ENCODE measurements around the gene PLCB3. TPM values are rescaled to one million over a fixed set of nuclear protein-coding genes. Genes with fewer than 3 reads are reported as not detected.

The PLCB3 gene
- total and polyA plus RNA-seq, 2 of the 13 experiments (the other 11 are each of a cell fraction or from before 2014, with no cell fraction given), result 7.5 to 13.8 TPM

DNA sequence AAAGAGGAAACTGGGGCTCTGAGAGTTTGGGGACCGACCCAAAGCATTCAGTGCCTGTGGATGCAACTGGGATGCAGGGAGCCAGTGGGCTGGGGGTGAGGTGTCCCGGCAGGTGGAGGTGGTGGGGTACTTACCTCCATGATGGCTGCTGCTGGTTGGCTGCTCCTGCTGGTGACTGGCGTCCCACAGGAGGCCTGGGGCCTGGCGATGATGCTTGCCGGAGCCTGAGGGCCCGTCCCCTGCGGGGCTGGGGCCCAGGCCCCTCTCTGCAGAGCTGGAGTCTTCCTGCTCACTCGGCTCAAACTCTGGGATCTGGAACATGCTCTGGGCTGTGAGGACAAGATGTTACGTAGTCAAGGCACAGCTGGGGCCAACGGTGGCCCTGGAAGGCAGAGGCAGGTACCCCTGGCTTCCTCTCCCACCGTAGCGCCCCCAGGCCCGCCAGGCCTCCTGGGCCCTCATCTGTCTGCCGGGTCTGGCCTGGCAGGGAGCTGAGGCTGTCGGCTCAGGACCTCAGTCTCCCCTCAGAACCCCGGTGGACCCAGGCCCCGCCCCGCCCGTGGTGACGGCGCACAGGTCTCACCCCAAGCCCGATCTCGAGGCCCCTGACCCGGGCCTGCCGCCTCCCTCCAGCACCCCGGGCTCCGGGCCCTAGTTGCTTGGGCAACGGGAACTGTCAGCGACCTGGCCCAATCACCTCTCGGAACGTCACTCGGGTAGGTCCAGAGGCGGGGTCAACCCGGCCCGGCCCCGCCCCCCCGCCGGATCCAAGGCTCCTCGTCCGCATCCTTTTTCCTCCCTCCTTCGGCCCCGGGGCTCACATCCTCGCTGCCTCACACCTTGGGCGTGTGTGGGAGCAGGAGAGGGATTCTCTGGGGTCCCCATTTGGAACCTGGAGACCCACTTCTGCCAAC, 33.0 kb downstream of the PLCB3 start, which contains the start of gene BAD (continued):
- TF ChIP-seq ZNF501 (CRISPR knock-in tag; IDR thresholded peaks at IDR 0.05), result peak; percentile 56; the same call in 1 of the 2 replicates
- TF ChIP-seq SNAI1 (CRISPR knock-in tag; IDR thresholded peaks at IDR 0.05; ENCODE audit: borderline replicate concordance), result no peak
- TF ChIP-seq RFX3 (CRISPR knock-in tag; IDR thresholded peaks at IDR 0.05), result peak; percentile 92
- TF ChIP-seq, protein P1, sequence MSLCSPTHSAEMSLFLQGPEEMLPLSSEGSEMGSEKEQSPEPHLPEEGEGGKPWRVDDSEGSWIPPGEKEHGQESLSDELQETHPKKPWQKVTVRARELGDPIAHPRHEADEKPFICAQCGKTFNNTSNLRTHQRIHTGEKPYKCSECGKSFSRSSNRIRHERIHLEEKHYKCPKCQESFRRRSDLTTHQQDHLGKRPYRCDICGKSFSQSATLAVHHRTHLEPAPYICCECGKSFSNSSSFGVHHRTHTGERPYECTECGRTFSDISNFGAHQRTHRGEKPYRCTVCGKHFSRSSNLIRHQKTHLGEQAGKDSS (CRISPR knock-in tag; IDR thresholded peaks at IDR 0.05; ENCODE audit: borderline replicate concordance, low read depth), result 0 out of 2 replicates have a peak, but pooled peaks have one; percentile 48
- TF ChIP-seq SATB2 (CRISPR knock-in tag; IDR thresholded peaks at IDR 0.05), result 0 out of 2 replicates have a peak, but pooled peaks have one; percentile 28
- TF ChIP-seq POLR2A (IDR thresholded peaks at IDR 0.05; ENCODE audit: insufficient read depth in 1 of 2, low read depth in 2 of 2, low read length in 2 of 2), result peak in 1 of 2 experiments; percentile 10; a peak in 2 of 4 replicates
- no peak; the same call in 1 of the 2 replicates for TF ChIP-seq HDAC2 (CRISPR knock-in tag; IDR thresholded peaks at IDR 0.05)
- TF ChIP-seq TAF1 (CRISPR knock-in tag; IDR thresholded peaks at IDR 0.05), result peak; percentile 53; the same call in 1 of the 2 replicates
- peak; percentile 34; the same call in 1 of the 2 replicates for TF ChIP-seq SMAD1 (CRISPR knock-in tag; IDR thresholded peaks at IDR 0.05; ENCODE audit: borderline replicate concordance, low read depth)
- TF ChIP-seq ZMYM2 (CRISPR knock-in tag; IDR thresholded peaks at IDR 0.05), result no peak
- TF ChIP-seq POLR2AphosphoS5 (IDR thresholded peaks at IDR 0.05; ENCODE audit: low read depth, low read length), result peak; percentile 39; the same call in 1 of the 2 replicates
- 0 out of 2 replicates have a peak, but pooled peaks have one; percentile 53 for TF ChIP-seq ZNF749 (CRISPR knock-in tag; IDR thresholded peaks at IDR 0.05; ENCODE audit: borderline replicate concordance)
- TF ChIP-seq PHF8 (CRISPR knock-in tag; IDR thresholded peaks at IDR 0.05), result peak; percentile 55
- TF ChIP-seq, protein P2, sequence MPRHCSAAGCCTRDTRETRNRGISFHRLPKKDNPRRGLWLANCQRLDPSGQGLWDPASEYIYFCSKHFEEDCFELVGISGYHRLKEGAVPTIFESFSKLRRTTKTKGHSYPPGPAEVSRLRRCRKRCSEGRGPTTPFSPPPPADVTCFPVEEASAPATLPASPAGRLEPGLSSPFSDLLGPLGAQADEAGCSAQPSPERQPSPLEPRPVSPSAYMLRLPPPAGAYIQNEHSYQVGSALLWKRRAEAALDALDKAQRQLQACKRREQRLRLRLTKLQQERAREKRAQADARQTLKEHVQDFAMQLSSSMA (CRISPR knock-in tag; IDR thresholded peaks at IDR 0.05), result no peak; the same call in 1 of the 2 replicates
- TF ChIP-seq, protein P3, sequence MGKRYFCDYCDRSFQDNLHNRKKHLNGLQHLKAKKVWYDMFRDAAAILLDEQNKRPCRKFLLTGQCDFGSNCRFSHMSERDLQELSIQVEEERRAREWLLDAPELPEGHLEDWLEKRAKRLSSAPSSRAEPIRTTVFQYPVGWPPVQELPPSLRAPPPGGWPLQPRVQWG (CRISPR knock-in tag; IDR thresholded peaks at IDR 0.05; ENCODE audit: borderline replicate concordance, low read depth), result no peak
- TF ChIP-seq HDAC1 (CRISPR knock-in tag; IDR thresholded peaks at IDR 0.05), result peak; percentile 46
- TF ChIP-seq MXI1 (IDR thresholded peaks at IDR 0.05; ENCODE audit: borderline replicate concordance, low read depth, low read length), result peak; percentile 87; the same call in 2 of the 3 replicates
- TF ChIP-seq ZNF44 (CRISPR knock-in tag; IDR thresholded peaks at IDR 0.05), result peak; percentile 48; the same call in 1 of the 2 replicates
- TF ChIP-seq, protein P4, sequence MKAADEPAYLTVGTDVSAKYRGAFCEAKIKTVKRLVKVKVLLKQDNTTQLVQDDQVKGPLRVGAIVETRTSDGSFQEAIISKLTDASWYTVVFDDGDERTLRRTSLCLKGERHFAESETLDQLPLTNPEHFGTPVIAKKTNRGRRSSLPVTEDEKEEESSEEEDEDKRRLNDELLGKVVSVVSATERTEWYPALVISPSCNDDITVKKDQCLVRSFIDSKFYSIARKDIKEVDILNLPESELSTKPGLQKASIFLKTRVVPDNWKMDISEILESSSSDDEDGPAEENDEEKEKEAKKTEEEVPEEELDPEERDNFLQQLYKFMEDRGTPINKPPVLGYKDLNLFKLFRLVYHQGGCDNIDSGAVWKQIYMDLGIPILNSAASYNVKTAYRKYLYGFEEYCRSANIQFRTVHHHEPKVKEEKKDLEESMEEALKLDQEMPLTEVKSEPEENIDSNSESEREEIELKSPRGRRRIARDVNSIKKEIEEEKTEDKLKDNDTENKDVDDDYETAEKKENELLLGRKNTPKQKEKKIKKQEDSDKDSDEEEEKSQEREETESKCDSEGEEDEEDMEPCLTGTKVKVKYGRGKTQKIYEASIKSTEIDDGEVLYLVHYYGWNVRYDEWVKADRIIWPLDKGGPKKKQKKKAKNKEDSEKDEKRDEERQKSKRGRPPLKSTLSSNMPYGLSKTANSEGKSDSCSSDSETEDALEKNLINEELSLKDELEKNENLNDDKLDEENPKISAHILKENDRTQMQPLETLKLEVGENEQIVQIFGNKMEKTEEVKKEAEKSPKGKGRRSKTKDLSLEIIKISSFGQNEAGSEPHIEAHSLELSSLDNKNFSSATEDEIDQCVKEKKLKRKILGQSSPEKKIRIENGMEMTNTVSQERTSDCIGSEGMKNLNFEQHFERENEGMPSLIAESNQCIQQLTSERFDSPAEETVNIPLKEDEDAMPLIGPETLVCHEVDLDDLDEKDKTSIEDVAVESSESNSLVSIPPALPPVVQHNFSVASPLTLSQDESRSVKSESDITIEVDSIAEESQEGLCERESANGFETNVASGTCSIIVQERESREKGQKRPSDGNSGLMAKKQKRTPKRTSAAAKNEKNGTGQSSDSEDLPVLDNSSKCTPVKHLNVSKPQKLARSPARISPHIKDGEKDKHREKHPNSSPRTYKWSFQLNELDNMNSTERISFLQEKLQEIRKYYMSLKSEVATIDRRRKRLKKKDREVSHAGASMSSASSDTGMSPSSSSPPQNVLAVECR (CRISPR knock-in tag; IDR thresholded peaks at IDR 0.05; ENCODE audit: borderline replicate concordance), result peak; percentile 77; the same call in 1 of the 2 replicates
- TF ChIP-seq SP4 (CRISPR knock-in tag; IDR thresholded peaks at IDR 0.05), result peak; percentile 55; the same call in 1 of the 2 replicates
- TF ChIP-seq, protein P5, sequence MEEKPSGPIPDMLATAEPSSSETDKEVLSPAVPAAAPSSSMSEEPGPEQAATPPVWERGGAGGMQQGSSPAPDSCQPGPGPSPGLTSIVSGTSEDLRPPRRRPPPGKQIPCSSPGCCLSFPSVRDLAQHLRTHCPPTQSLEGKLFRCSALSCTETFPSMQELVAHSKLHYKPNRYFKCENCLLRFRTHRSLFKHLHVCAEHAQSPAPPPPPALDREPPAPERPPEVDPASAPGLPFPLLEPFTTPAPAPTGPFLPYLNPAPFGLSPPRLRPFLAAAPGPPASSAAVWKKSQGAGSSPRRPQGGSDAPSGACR (CRISPR knock-in tag; IDR thresholded peaks at IDR 0.05), result peak; percentile 89
- no peak for TF ChIP-seq ZNF766 (CRISPR knock-in tag; IDR thresholded peaks at IDR 0.05; ENCODE audit: borderline replicate concordance)
